ENCODE data around the gene S100A13. TPM values are rescaled to one million over a fixed set of nuclear protein-coding genes. Genes with fewer than 3 reads are reported as not detected.

Gene S100A13
- total and polyA plus RNA-seq, 8 donors = 18.7 to 271 (median 43.1) TPM

DNA sequence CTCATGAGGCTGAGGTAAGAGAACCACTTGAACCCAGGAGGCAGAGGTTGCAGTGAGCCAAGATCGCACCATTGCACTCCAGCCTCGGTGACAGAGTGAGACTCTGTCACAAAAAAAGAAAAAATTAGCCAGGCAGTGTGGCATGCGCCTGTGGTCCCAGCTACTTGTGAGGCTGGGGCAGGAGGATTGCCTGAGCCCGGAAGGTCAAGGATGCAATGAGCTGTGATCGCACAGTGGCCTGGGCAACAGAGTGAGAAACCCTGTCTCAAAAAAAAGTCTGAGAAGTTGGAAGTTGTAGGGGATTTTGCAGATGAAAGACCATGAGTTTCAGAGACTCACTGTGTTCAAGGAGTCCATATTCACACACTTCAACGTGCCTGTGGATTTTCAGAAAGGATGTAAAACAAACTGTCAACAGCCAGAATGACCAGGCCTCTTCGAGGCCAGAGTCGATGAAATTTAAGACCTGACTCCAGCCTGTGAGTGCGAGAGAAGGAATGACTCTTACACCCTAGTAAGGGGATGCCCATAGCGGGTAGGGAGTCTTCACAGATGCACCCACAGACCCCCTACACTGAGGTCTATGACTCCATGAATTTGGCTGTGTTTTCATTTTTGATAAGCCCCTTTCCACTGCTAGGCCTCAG, 2.2 kb downstream of the S100A13 start:
- Histone ChIP-seq H3K27me3 (no peaks in the 10 kb centered on the region), H3K36me3 (peaks cover 0 to 29% (median 13%) of the 10 kb centered on the region in 4 donors), H3K4me3 (peak overlapping the region in 1 of 4 donors; percentile 54), H3K9me3 (no peaks in the 10 kb centered on the region), H3K4me1 (peaks cover 21 to 58% (median 39%) of the 10 kb centered on the region in 4 donors), H3K27ac (peak overlapping the region in 2 of 5 donors; percentile 87 to 90)
- DNase-seq = no peak
- 81 to 95% (median 93%) methylated on average over 10 of the region's 10 CpGs for WGBS, 5 donors
- no peak for TF ChIP-seq POLR2A (IDR thresholded peaks at IDR 0.05)
- TF ChIP-seq POLR2AphosphoS5 (IDR thresholded peaks at IDR 0.05) = no peak
- TF ChIP-seq, protein P1, sequence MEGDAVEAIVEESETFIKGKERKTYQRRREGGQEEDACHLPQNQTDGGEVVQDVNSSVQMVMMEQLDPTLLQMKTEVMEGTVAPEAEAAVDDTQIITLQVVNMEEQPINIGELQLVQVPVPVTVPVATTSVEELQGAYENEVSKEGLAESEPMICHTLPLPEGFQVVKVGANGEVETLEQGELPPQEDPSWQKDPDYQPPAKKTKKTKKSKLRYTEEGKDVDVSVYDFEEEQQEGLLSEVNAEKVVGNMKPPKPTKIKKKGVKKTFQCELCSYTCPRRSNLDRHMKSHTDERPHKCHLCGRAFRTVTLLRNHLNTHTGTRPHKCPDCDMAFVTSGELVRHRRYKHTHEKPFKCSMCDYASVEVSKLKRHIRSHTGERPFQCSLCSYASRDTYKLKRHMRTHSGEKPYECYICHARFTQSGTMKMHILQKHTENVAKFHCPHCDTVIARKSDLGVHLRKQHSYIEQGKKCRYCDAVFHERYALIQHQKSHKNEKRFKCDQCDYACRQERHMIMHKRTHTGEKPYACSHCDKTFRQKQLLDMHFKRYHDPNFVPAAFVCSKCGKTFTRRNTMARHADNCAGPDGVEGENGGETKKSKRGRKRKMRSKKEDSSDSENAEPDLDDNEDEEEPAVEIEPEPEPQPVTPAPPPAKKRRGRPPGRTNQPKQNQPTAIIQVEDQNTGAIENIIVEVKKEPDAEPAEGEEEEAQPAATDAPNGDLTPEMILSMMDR (IDR thresholded peaks at IDR 0.05) = no peak
- TF ChIP-seq EP300 (IDR thresholded peaks at IDR 0.05) = no peak
- intact Hi-C loops (cut with DNase I; ENCODE audit: low total_unique reads) = no loop called here

DNA sequence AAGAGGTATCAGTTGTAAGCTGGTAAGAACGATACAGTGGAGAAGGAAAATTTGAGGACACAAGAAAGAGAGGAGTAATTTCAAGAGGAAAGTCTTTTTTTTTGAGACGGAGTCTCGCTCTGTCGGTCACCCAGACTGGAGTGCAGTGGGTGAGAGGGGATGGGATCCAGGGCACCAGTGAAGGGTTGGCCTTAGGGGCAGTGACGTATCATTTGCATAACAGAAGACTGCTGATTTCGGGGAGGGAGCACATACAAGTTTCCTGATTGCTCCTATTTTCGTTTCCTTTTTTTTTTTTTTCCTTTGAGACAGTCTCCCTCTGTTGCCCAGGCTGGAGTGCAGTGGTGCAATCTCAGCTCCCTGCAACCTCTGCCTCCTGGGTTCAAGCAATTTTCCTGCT, 4.2 kb downstream of the S100A13 start:
- TF ChIP-seq, protein P1 (IDR thresholded peaks at IDR 0.05) = no peak
- TF ChIP-seq EP300 (IDR thresholded peaks at IDR 0.05) (no peak), POLR2AphosphoS5 (IDR thresholded peaks at IDR 0.05) (no peak)
- Histone ChIP-seq H3K9me3 (no peaks in the 10 kb centered on the region), H3K4me3 (no peak overlapping the region), H3K27ac (no peak overlapping the region), H3K4me1 (peaks cover 21 to 52% (median 36%) of the 10 kb centered on the region in 4 donors), H3K36me3 (peaks cover 0 to 41% (median 24%) of the 10 kb centered on the region in 4 donors), H3K27me3 (no peaks in the 10 kb centered on the region)
- intact Hi-C loops (cut with DNase I; ENCODE audit: low total_unique reads) = no loop called here
- 80 to 89% (median 86%) methylated on average over 7 of the region's 7 CpGs for WGBS, 5 donors
- no peak for DNase-seq

DNA sequence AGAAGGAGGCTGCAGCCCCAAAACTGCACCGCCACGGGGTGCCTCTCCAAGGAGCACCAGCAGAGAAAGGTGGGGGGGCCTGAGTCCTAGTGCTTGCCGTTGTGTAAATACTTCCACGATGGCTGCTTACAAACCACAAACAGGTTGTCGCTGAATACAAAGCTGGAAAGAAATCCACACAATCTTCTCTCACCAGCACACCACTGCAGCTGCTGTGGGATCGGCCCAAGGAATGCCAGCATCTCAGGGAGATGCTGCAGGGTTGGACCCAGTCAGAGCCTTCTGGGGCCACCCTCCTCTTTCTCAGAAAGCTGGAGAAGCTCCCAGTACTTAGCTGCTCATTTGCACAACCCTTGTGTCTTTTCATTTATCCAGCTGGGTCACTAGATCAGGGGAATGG, 8.1 kb downstream of the S100A13 start:
- DNase-seq = no peak

DNA sequence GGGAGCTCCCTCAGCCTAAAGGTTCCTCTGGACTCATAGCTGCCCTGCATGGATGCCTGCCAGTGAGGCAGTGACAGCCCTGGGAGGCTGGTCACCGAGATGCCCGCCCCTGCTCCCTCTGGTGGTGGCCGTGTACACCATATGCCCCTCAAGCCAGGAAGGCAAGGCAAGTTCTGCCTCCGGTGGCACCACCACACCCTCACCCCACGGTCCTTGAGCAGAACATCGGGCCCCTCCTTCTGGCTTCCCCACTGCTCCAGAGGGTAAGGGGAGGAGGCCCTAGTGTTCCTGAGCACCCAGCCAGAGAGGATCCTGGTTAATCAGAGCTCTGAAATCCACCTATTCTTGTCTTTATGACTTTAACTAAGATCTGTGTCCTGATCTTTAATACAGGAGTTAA, 9.6 kb downstream of the S100A13 start:
- intact Hi-C loops (cut with DNase I; ENCODE audit: low total_unique reads) = no loop called here
- WGBS, 5 donors = 3 to 53% (median 32%) methylated on average over 4 to 6 of the region's 6 CpGs
- H3K36me3 ChIP-seq = peaks cover 0 to 34% (median 13%) of the 10 kb centered on the region in 4 donors
- H3K4me3 ChIP-seq = no peak overlapping the region
- no peaks in the 10 kb centered on the region for H3K9me3 ChIP-seq
- H3K27me3 ChIP-seq = no peaks in the 10 kb centered on the region
- H3K27ac ChIP-seq = peak overlapping the region in 4 of 5 donors; percentile 46 to 89 (median 67)
- no peak for TF ChIP-seq EP300 (IDR thresholded peaks at IDR 0.05)
- no peak for TF ChIP-seq POLR2A (IDR thresholded peaks at IDR 0.05)
- peak in 1 of 3 donors; percentile 31 for TF ChIP-seq POLR2AphosphoS5 (IDR thresholded peaks at IDR 0.05)
- TF ChIP-seq, protein P1 (IDR thresholded peaks at IDR 0.05) = peak in 5 of 7 experiments; percentile 18 to 81 (median 59)
- H3K4me1 ChIP-seq = peaks cover 28 to 53% (median 42%) of the 10 kb centered on the region in 4 donors
- peak; percentile 85 to 91 for DNase-seq

More for the DNA sequence above, 8.1 kb downstream of the S100A13 start:
- WGBS, 5 donors = 89 to 91% (median 90%) methylated on average over 6 of the region's 6 CpGs
- Histone ChIP-seq H3K4me1 (peaks cover 23 to 50% (median 37%) of the 10 kb centered on the region in 4 donors), H3K27me3 (no peaks in the 10 kb centered on the region), H3K36me3 (peaks cover 0 to 43% (median 19%) of the 10 kb centered on the region in 4 donors), H3K27ac (no peak overlapping the region), H3K9me3 (no peaks in the 10 kb centered on the region), H3K4me3 (no peak overlapping the region)
- intact Hi-C loops (cut with DNase I; ENCODE audit: low total_unique reads) = no loop called here
- TF ChIP-seq POLR2AphosphoS5 (IDR thresholded peaks at IDR 0.05) = no peak
- TF ChIP-seq, protein P1 (IDR thresholded peaks at IDR 0.05) = no peak
- TF ChIP-seq POLR2A (IDR thresholded peaks at IDR 0.05) = no peak
- TF ChIP-seq EP300 (IDR thresholded peaks at IDR 0.05) = no peak
